ACC112 (cell line): ENCODE data around the gene BAG1.

Experiments
- H2AFZ ChIP-seq: fragments of 200-600 bp; sonication (generic); one replicate; pipeline ENCODE4 v1.6.0; 2017; ENCODE audit warnings: antibody characterized with exemption, low read length; ENCODE audit not compliant: unreplicated experiment
- H3K27ac ChIP-seq: fragments of 200-600 bp; sonication (generic); 2 replicates; pipeline ENCODE4 v1.5.1; 2014; ENCODE audit warnings: low read depth, mild to moderate bottlenecking, antibody characterized with exemption, low read length, moderate library complexity
- H3K27me3 ChIP-seq: fragments of 200-600 bp; sonication (generic); 2 replicates; pipeline ENCODE4 v1.6.1; 2014; ENCODE audit warnings: mild to moderate bottlenecking, antibody characterized with exemption, low read length, moderate library complexity, mixed read lengths; ENCODE audit not compliant: insufficient read depth
- H3K36me3 ChIP-seq: fragments of 200-600 bp; sonication (generic); 2 replicates; pipeline ENCODE4 v1.6.1; 2016; ENCODE audit warnings: mild to moderate bottlenecking, antibody characterized with exemption, low read length, moderate library complexity, mixed read lengths; ENCODE audit not compliant: insufficient read depth
- H3K4me1 ChIP-seq: fragments of 200-600 bp; sonication (generic); one replicate; pipeline ENCODE4 v1.6.1; 2016; ENCODE audit warnings: low read length, mixed read lengths; ENCODE audit not compliant: insufficient read depth, unreplicated experiment, control insufficient read depth
- H3K4me3 ChIP-seq: fragments of 200-600 bp; sonication (generic); 2 replicates; pipeline ENCODE4 v1.5.1; 2014; ENCODE audit warnings: mild to moderate bottlenecking, low read depth, low read length
- H3K79me2 ChIP-seq: fragments of 200-600 bp; sonication (generic); one replicate; pipeline ENCODE4 v1.6.0; 2016; ENCODE audit warnings: low read length; ENCODE audit not compliant: control insufficient read depth, unreplicated experiment, insufficient read depth

Gene BAG1

GRCh38 chr9:33264473-33265177 lies at the start of gene BAG1, which contains the start of gene CHMP5:
TSS of gene BAG1 (minus strand) at chr9:33264708.
TSS of gene CHMP5 (plus strand) at chr9:33265049. CDS start at chr9:33265079, 30 bp downstream.
- Histone ChIP-seq H3K4me3 (peak within 1 kb of the TSS; percentile 100), H3K79me2 (peaks cover 65% of the 10 kb centered on the region), H2AFZ (peak within 1 kb of the TSS; percentile 86), H3K4me1 (peaks cover 32% of the 10 kb centered on the region), H3K27ac (peak within 1 kb of the TSS; percentile 84), H3K36me3 (peaks cover 34% of the 10 kb centered on the region), H3K27me3 (no peaks in the 10 kb centered on the region)

- Histone ChIP-seq H3K36me3 (peaks cover 33% of the 10 kb centered on the region), H3K27ac (no peak overlapping the region), H3K27me3 (no peaks in the 10 kb centered on the region), H3K4me3 (no peak overlapping the region), H2AFZ (no peak overlapping the region), H3K4me1 (peaks cover 18% of the 10 kb centered on the region), H3K79me2 (no peaks in the 10 kb centered on the region)
Observed at GRCh38 chr9:33311953-33312352, 47.4 kb upstream of the BAG1 start.

GRCh38 chr9:33310748-33311147 lies 46.2 kb upstream of the BAG1 start:
- H3K36me3 ChIP-seq, result peaks cover 33% of the 10 kb centered on the region
- no peaks in the 10 kb centered on the region for H3K79me2 ChIP-seq
- no peaks in the 10 kb centered on the region for H3K27me3 ChIP-seq
- no peak overlapping the region for H3K4me3 ChIP-seq
- no peak overlapping the region for H3K27ac ChIP-seq
- peaks cover 18% of the 10 kb centered on the region for H3K4me1 ChIP-seq
- no peak overlapping the region for H2AFZ ChIP-seq

GRCh38 chr9:33309903-33310302 lies 45.4 kb upstream of the BAG1 start:
- H2AFZ ChIP-seq, result no peak overlapping the region
- peaks cover 18% of the 10 kb centered on the region for H3K4me1 ChIP-seq
- no peak overlapping the region for H3K4me3 ChIP-seq
- H3K79me2 ChIP-seq, result no peaks in the 10 kb centered on the region
- no peak overlapping the region for H3K27ac ChIP-seq
- H3K27me3 ChIP-seq, result no peaks in the 10 kb centered on the region
- H3K36me3 ChIP-seq, result peaks cover 40% of the 10 kb centered on the region

- Histone ChIP-seq H3K4me1 (peaks cover 18% of the 10 kb centered on the region), H3K4me3 (no peak overlapping the region), H3K27me3 (no peaks in the 10 kb centered on the region), H3K79me2 (peaks cover 6% of the 10 kb centered on the region), H3K36me3 (peaks cover 42% of the 10 kb centered on the region), H2AFZ (no peak overlapping the region), H3K27ac (no peak overlapping the region)
Observed at GRCh38 chr9:33307067-33307466, 42.6 kb upstream of the BAG1 start.

GRCh38 chr9:33306037-33306436 lies 41.5 kb upstream of the BAG1 start:
- H3K27ac ChIP-seq, result no peak overlapping the region
- no peak overlapping the region for H2AFZ ChIP-seq
- peaks cover 6% of the 10 kb centered on the region for H3K79me2 ChIP-seq
- H3K4me3 ChIP-seq, result no peak overlapping the region
- no peaks in the 10 kb centered on the region for H3K27me3 ChIP-seq
- peaks cover 40% of the 10 kb centered on the region for H3K36me3 ChIP-seq
- peaks cover 10% of the 10 kb centered on the region for H3K4me1 ChIP-seq

GRCh38 chr9:33304362-33304761 lies 39.9 kb upstream of the BAG1 start:
- Histone ChIP-seq H2AFZ (no peak overlapping the region), H3K27me3 (no peaks in the 10 kb centered on the region), H3K4me1 (peaks cover 1% of the 10 kb centered on the region), H3K4me3 (no peak overlapping the region), H3K36me3 (peaks cover 44% of the 10 kb centered on the region), H3K27ac (no peak overlapping the region), H3K79me2 (peaks cover 18% of the 10 kb centered on the region)

GRCh38 chr9:33300546-33300945 lies 36.0 kb upstream of the BAG1 start:
- H2AFZ ChIP-seq, result no peak overlapping the region
- H3K4me3 ChIP-seq, result no peak overlapping the region
- H3K27me3 ChIP-seq, result no peaks in the 10 kb centered on the region
- H3K79me2 ChIP-seq, result peaks cover 54% of the 10 kb centered on the region
- peaks cover 9% of the 10 kb centered on the region for H3K4me1 ChIP-seq
- peaks cover 53% of the 10 kb centered on the region for H3K36me3 ChIP-seq
- no peak overlapping the region for H3K27ac ChIP-seq

GRCh38 chr9:33297432-33297831 lies 32.9 kb upstream of the BAG1 start:
- Histone ChIP-seq H3K4me1 (peaks cover 18% of the 10 kb centered on the region), H2AFZ (no peak overlapping the region), H3K79me2 (peaks cover 78% of the 10 kb centered on the region), H3K4me3 (no peak overlapping the region), H3K36me3 (peaks cover 47% of the 10 kb centered on the region), H3K27me3 (no peaks in the 10 kb centered on the region), H3K27ac (no peak overlapping the region)

- peaks cover 90% of the 10 kb centered on the region for H3K79me2 ChIP-seq
- H3K36me3 ChIP-seq, result peaks cover 42% of the 10 kb centered on the region
- H3K27me3 ChIP-seq, result no peaks in the 10 kb centered on the region
- H2AFZ ChIP-seq, result no peak overlapping the region
- peaks cover 31% of the 10 kb centered on the region for H3K4me1 ChIP-seq
- H3K27ac ChIP-seq, result no peak overlapping the region
- H3K4me3 ChIP-seq, result no peak overlapping the region
Observed at GRCh38 chr9:33295571-33295970, 31.1 kb upstream of the BAG1 start.

- H3K79me2 ChIP-seq, result peaks cover 87% of the 10 kb centered on the region
- H3K27me3 ChIP-seq, result no peaks in the 10 kb centered on the region
- peaks cover 42% of the 10 kb centered on the region for H3K36me3 ChIP-seq
- no peak overlapping the region for H3K27ac ChIP-seq
- H3K4me1 ChIP-seq, result peaks cover 31% of the 10 kb centered on the region
- no peak overlapping the region for H2AFZ ChIP-seq
- H3K4me3 ChIP-seq, result no peak overlapping the region
Observed at GRCh38 chr9:33294670-33295432, 30.3 kb upstream of the BAG1 start.
